HTERT RPE-1 (cell line): ENCODE measurements around the gene PLPPR5.

ENCODE experiments used
- in situ Hi-C: fragments of 300-500 bp; cut with MboI; formaldehyde crosslinking; loops from 4 replicates; pipeline ENCODE4 v1.14.3; 2020; ENCODE audit warnings: low sequenced_read_pairs

Gene PLPPR5

DNA sequence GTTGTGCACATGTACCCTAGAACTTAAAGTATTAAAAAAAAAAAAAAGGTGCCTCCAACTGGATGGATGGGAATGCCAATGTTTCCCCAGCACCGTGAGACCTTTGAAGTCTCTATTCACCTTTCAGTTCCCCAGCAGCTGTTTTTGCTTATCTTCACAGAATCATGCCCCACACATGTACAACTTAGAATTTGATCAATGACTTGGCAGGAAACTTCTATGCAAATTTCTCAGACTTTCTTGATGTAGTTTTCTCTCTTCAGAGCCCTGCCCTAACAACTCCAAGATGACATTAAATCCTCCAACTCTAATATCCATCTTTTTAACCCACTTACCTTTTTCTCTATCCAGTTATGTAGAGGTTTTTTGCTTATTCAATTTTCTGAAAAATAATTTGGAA lies 144.3 kb downstream of the PLPPR5 start:
- in situ Hi-C loops: no loop called here

DNA sequence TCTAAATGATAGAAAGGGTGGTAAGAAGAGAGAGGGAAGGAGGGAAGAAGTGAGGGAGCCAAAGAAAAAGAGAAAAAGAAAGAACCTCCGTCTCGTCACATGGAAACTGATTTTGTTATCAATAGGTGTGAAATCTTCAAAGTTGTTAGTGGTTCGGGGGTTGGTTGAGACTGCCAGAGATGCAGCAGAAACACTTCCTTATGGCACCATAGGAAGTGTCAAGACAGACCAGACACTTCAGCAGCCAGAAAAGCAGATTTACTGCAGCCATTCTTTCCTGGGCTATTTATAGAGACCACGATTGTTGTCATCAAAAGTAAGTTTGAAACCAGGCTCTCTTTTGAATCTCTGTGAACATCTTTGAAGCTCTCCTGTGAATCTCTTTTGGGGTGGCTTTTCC lies 150.5 kb downstream of the PLPPR5 start:
- in situ Hi-C loops: no loop called here

DNA sequence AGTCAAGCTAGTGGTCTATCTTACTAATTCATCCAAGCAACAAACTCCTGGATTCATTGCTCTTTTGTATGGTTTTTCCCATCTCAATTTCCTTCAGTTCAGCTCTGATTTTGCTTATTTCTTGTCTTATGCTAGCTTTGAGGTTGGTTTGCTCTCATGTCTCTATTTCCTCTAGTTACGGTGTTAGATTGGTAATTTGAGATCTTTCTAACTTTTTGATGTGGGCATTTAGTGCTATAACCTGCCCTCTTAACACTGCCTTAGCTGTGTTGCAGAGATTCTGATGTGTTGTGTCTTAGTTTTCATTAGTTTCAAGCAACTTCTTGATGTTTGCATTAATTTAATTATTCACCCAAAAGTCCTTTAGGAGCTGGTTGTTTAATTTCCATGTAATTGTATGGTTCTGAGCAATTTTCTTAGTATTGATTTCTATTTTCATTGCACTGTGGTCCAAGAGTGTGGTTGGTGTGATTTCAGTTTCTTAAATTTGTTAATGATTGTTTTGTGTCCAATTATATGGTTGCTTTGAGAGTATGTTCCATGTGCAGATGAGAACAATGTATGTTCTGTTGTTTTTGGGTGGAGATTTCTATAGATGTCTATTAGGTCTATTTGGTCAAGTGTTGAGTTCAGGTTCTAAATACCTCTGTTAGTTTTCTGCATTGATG lies 154.6 kb downstream of the PLPPR5 start:
- in situ Hi-C loops: no loop called here

DNA sequence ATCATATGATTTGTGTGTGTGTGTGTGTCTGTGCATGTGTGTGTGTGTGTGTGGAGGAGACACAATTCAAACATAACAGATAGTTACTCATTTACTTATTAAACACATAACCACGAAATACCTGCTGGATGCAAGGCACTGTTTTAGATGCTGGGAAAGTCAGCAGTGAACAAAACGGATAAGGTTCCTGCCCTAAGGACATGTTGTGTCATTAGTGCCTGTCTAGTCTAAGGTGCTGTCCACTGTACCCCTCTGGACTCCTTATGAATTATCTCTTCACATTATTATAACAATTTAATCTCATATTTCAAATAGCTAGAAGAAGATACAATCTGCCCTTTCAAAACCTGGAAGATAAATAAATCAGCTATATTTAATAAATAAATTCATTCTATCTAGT lies 162.4 kb downstream of the PLPPR5 start:
- in situ Hi-C loops: no loop called here
